NB4 (cell line): Measurements from ENCODE around the gene HAND1.

Experiments used
- POLR2A ChIP-seq: IDR thresholded peaks from 2 replicates; pipeline ENCODE4 v1.6.1; 2011; ENCODE audit warnings: mild to moderate bottlenecking; ENCODE audit not compliant: insufficient read length; ENCODE audit errors: extremely low read depth
- TF ChIP-seq, protein P1 (sequence below): IDR thresholded peaks from one replicate; pipeline ENCODE4 v1.5.1; 2012; ENCODE audit warnings: low read depth, low read length

DNA sequence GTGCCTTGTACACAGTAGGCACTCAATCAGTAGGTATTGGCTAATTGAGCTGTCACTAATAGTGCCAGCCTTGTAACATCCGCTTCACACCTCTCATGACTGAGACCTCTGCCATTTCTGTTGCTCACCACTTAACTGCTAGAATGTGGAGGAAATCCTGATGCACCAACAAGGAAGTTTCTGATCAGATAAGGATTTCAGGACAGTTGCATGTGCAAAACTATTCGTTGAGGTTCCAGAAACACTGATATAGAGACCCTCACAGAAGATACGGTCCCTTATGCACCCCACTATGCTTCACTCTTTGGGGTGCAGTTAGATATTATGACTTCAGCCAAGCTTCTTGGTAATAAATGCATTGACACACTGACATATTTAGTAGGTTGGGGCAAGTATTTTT is 21.5 kb downstream of the HAND1 start:
- TF ChIP-seq, protein P1, sequence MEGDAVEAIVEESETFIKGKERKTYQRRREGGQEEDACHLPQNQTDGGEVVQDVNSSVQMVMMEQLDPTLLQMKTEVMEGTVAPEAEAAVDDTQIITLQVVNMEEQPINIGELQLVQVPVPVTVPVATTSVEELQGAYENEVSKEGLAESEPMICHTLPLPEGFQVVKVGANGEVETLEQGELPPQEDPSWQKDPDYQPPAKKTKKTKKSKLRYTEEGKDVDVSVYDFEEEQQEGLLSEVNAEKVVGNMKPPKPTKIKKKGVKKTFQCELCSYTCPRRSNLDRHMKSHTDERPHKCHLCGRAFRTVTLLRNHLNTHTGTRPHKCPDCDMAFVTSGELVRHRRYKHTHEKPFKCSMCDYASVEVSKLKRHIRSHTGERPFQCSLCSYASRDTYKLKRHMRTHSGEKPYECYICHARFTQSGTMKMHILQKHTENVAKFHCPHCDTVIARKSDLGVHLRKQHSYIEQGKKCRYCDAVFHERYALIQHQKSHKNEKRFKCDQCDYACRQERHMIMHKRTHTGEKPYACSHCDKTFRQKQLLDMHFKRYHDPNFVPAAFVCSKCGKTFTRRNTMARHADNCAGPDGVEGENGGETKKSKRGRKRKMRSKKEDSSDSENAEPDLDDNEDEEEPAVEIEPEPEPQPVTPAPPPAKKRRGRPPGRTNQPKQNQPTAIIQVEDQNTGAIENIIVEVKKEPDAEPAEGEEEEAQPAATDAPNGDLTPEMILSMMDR = no peak
- TF ChIP-seq POLR2A = no peak
